DND-41 (cell line): ENCODE measurements around the gene CSN2.

ENCODE experiments used
- ATAC-seq: fragments of 200-7000 bp; cut with Tn5 transposase; 3 replicates; pipeline ENCODE4 v1.9.1; 2021; ENCODE audit warnings: low read depth; ENCODE audit not compliant: insufficient read depth
- DNase-seq: peaks from one replicate; pipeline ENCODE4 v3.0.0-alpha.2; 2020
- H2AFZ ChIP-seq: 2 replicates; pipeline ENCODE4 v1.6.0; 2012; ENCODE audit warnings: low read depth, low read length
- H3K27ac ChIP-seq: 2 replicates; pipeline ENCODE4 v1.5.1; 2012; ENCODE audit warnings: low read length, inconsistent platforms
- H3K27me3 ChIP-seq: fragments of 200-600 bp; sonication (generic); 2 replicates; pipeline ENCODE4 v1.6.0; 2012; ENCODE audit warnings: low read length, mild to moderate bottlenecking, inconsistent platforms; ENCODE audit not compliant: insufficient read depth, poor library complexity
- H3K36me3 ChIP-seq: 2 replicates; pipeline ENCODE4 v1.5.1; 2012; ENCODE audit warnings: low read length, inconsistent platforms; ENCODE audit not compliant: insufficient read depth
- H3K4me1 ChIP-seq: 2 replicates; pipeline ENCODE4 v1.5.1; 2012; ENCODE audit warnings: mild to moderate bottlenecking, low read length; ENCODE audit not compliant: insufficient read depth
- H3K4me2 ChIP-seq: 2 replicates; pipeline ENCODE4 v1.6.0; 2012; ENCODE audit warnings: mild to moderate bottlenecking, moderate library complexity, low read length, inconsistent platforms; ENCODE audit not compliant: insufficient read depth
- H3K4me3 ChIP-seq, 2 experiments: fragments of 200-600 bp in 1 of 2; shearing (Covaris generic) in 1 of 2; 2 replicates each; pipeline ENCODE4 v1.5.1; 2012 to 2016; ENCODE audit warnings: inconsistent platforms in 2 of 2, low read length in 2 of 2, mild to moderate bottlenecking in 2 of 2, low read depth in 1 of 2, moderate library complexity in 1 of 2
- H3K79me2 ChIP-seq: 2 replicates; pipeline ENCODE4 v1.6.0; 2012; ENCODE audit warnings: low read length, inconsistent platforms; ENCODE audit not compliant: insufficient read depth
- H3K9ac ChIP-seq: 2 replicates; pipeline ENCODE4 v1.6.0; 2012; ENCODE audit warnings: low read depth, mild to moderate bottlenecking, inconsistent platforms, low read length, moderate library complexity
- H3K9me3 ChIP-seq: 2 replicates; pipeline ENCODE4 v1.5.1; 2012; ENCODE audit warnings: low read length, moderate library complexity, mild to moderate bottlenecking, inconsistent platforms; ENCODE audit not compliant: insufficient read depth, severe bottlenecking
- H4K20me1 ChIP-seq: 2 replicates; pipeline ENCODE4 v1.6.0; 2012; ENCODE audit warnings: low read length; ENCODE audit not compliant: insufficient read depth
- EZH2 ChIP-seq: IDR thresholded peaks from 3 replicates; pipeline ENCODE4 v1.6.1; 2012; ENCODE audit warnings: borderline replicate concordance, low read depth, mild to moderate bottlenecking, moderate library complexity, low read length, inconsistent platforms; ENCODE audit not compliant: severe bottlenecking
- TF ChIP-seq, protein P1 (sequence below): IDR thresholded peaks from 2 replicates; pipeline ENCODE4 v1.5.1; 2012; ENCODE audit warnings: borderline replicate concordance, low read length, moderate library complexity, mild to moderate bottlenecking; ENCODE audit not compliant: poor library complexity, severe bottlenecking; ENCODE audit errors: extremely low read depth

The CSN2 gene

DNA sequence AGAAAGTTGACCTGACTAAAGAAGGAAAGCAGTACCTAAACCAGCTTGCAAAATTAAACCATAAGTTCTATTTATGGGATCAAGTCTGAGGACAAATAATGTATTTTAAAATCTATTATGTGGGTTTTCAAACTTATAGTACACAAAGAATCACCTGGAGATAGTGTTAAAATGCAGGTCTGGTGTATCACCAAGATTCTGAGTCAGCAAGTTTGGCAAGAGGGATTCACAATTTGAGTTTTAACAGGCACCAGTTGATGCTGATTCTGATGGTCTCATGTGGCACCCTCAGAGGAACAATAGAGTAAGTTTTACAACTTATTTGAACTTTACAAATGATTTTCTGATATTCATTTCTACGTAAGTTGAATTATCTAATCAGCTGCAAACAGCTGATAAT is 21.1 kb upstream of the CSN2 start:
- Histone ChIP-seq H3K36me3 (no peaks in the 10 kb centered on the region), H3K27ac (no peak overlapping the region), H3K27me3 (no peaks in the 10 kb centered on the region), H3K9ac (no peak overlapping the region), H3K9me3 (no peaks in the 10 kb centered on the region), H3K4me2 (no peak overlapping the region), H3K4me3 (no peak overlapping the region), H3K4me1 (no peaks in the 10 kb centered on the region), H3K79me2 (no peaks in the 10 kb centered on the region), H2AFZ (no peak overlapping the region), H4K20me1 (no peaks in the 10 kb centered on the region)
- no peak for DNase-seq
- TF ChIP-seq, protein P1, sequence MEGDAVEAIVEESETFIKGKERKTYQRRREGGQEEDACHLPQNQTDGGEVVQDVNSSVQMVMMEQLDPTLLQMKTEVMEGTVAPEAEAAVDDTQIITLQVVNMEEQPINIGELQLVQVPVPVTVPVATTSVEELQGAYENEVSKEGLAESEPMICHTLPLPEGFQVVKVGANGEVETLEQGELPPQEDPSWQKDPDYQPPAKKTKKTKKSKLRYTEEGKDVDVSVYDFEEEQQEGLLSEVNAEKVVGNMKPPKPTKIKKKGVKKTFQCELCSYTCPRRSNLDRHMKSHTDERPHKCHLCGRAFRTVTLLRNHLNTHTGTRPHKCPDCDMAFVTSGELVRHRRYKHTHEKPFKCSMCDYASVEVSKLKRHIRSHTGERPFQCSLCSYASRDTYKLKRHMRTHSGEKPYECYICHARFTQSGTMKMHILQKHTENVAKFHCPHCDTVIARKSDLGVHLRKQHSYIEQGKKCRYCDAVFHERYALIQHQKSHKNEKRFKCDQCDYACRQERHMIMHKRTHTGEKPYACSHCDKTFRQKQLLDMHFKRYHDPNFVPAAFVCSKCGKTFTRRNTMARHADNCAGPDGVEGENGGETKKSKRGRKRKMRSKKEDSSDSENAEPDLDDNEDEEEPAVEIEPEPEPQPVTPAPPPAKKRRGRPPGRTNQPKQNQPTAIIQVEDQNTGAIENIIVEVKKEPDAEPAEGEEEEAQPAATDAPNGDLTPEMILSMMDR, result no peak
- no peak for TF ChIP-seq EZH2
- no peak for ATAC-seq

GRCh38 chr4:69984030-69984443 is 18.5 kb upstream of the CSN2 start:
- no peak overlapping the region for H3K27ac ChIP-seq
- H3K27me3 ChIP-seq, result no peaks in the 10 kb centered on the region
- H3K4me1 ChIP-seq, result no peaks in the 10 kb centered on the region
- H4K20me1 ChIP-seq, result no peaks in the 10 kb centered on the region
- H3K9me3 ChIP-seq, result no peaks in the 10 kb centered on the region
- no peaks in the 10 kb centered on the region for H3K79me2 ChIP-seq
- TF ChIP-seq EZH2, result no peak
- TF ChIP-seq, protein P1, result no peak
- DNase-seq, result no peak
- H3K4me2 ChIP-seq, result no peak overlapping the region
- H3K36me3 ChIP-seq, result no peaks in the 10 kb centered on the region
- H3K4me3 ChIP-seq, result no peak overlapping the region
- no peak overlapping the region for H3K9ac ChIP-seq
- H2AFZ ChIP-seq, result 0 out of 2 replicates have a peak overlapping the region, but pooled peaks have one; percentile 7
- peak; percentile 52 for ATAC-seq

DNA sequence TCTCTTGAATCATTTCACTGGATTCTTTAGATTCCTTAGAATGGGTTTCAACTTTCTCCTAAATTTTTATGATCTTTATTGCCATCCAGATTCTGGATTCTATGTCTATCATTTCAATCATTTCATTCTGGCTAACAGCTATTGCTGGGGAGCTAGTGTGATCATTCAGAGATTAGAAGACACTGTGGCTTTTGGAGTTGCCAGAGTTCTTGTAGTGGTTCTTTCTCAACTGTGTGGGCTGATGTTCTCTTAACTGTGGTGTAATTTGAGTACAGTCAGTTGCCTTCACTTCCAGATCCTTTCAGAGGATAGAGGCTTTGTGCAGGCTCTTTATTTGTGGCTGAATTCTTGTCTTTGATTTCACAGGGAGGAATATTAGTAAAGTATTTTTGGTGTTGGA is 12.1 kb upstream of the CSN2 start:
- Histone ChIP-seq H3K4me1 (no peaks in the 10 kb centered on the region), H3K36me3 (no peaks in the 10 kb centered on the region), H3K27me3 (no peaks in the 10 kb centered on the region), H3K27ac (no peak overlapping the region), H4K20me1 (no peaks in the 10 kb centered on the region), H3K9me3 (no peaks in the 10 kb centered on the region), H3K79me2 (no peaks in the 10 kb centered on the region), H3K4me3 (no peak overlapping the region), H3K9ac (no peak overlapping the region), H2AFZ (no peak overlapping the region), H3K4me2 (no peak overlapping the region)
- no peak for TF ChIP-seq EZH2
- TF ChIP-seq, protein P1, result no peak
- DNase-seq (no peak), ATAC-seq (no peak)

DNA sequence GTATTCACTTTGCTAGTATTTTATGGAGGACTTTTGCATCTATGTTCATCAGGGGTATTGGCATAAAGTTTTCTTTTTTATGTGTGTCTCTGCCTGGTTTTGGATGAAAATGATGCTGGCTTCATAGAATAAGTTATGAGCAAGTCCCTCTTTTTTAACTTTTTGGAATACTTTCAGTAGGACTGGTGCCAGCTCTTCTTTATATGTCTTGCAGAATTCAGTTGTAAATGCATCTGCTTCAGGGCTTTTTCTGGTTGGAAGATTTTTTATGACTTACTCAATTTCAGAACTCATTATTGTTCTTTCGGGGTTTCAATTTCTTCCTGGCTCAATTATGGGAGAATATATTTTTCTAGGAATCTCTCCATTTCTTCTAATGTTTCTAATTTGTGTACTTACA is 9.1 kb upstream of the CSN2 start:
- H3K79me2 ChIP-seq, result no peaks in the 10 kb centered on the region
- H3K9me3 ChIP-seq, result no peaks in the 10 kb centered on the region
- no peak overlapping the region for H3K4me3 ChIP-seq
- H3K36me3 ChIP-seq, result no peaks in the 10 kb centered on the region
- no peak overlapping the region for H3K27ac ChIP-seq
- H2AFZ ChIP-seq, result no peak overlapping the region
- no peaks in the 10 kb centered on the region for H4K20me1 ChIP-seq
- no peak overlapping the region for H3K4me2 ChIP-seq
- no peaks in the 10 kb centered on the region for H3K27me3 ChIP-seq
- H3K9ac ChIP-seq, result no peak overlapping the region
- ATAC-seq, result no peak
- TF ChIP-seq, protein P1, result no peak
- no peak for TF ChIP-seq EZH2
- DNase-seq, result no peak
- H3K4me1 ChIP-seq, result no peaks in the 10 kb centered on the region
